ENCODE results near the gene CAV2. TPM values are rescaled to one million over a fixed set of nuclear protein-coding genes. Genes with fewer than 3 reads are reported as not detected.

Gene CAV2
- total and polyA plus RNA-seq, 9 of the 15 experiments (the other 6 are each of a cell fraction or from before 2014, with no cell fraction given), result 16.1 to 137 (median 38.3) TPM

GRCh38 chr7:116525913-116526861, 26.6 kb downstream of the CAV2 start:
- no TSS peak for BruUV-seq (replicated peaks)
- H3K4me3 ChIP-seq, result peak overlapping the region; percentile 50
- no peak overlapping the region for H3K27ac ChIP-seq (ENCODE audit: extremely low read depth, low read depth, low read length)
- no peaks in the 10 kb centered on the region for H3K9me1 ChIP-seq (ENCODE audit: control insufficient read depth, insufficient read depth, low read length)
- no peaks in the 10 kb centered on the region for H4K20me1 ChIP-seq (replicated peaks; ENCODE audit: control insufficient read depth, insufficient read depth, low read length)
- in situ Hi-C loops (cut with MboI) (no loop called here), intact Hi-C loops (cut with micrococcal nuclease) (loop anchor here (1.0 to 2.0 kb wide), 6 partner anchors 25 to 345 kb away; no protein-coding TSS in a partner anchor)
- H3K9ac ChIP-seq (ENCODE audit: insufficient read depth in 1 of 2, low read depth in 2 of 2, low read length in 2 of 2), result peak overlapping the region; percentile 45 to 89; a peak in 3 of 4 replicates
- 1% methylated on average over 76 of the region's 83 CpGs for WGBS (ENCODE audit: insufficient coverage, low coverage, missing lambda C conversion rate)
- peak; percentile 66 for FAIRE-seq
- peak; percentile 88 to 94 (median 94) for DNase-seq (ENCODE audit: extremely low read depth in 1 of 4, low spot score in 3 of 4)
- ChIA-PET CTCF (ENCODE audit: low intra/inter-chr PET ratio) (interaction anchor here (0.6 to 2.3 kb wide), 11 partner anchors 63 to 359 kb away, joined by 3 to 14 read pairs (median 3); no protein-coding TSS in a partner anchor), POLR2A (interaction anchor here (0.5 to 2.1 kb wide), 11 partner anchors 14 to 315 kb away, joined by 3 to 9 read pairs (median 4); partner anchors contain the start of genes CAV2 and TES)
- no peaks in the 10 kb centered on the region for H3K79me2 ChIP-seq (ENCODE audit: control insufficient read depth, insufficient read depth, low read length)
- peaks cover 21 to 24% of the 10 kb centered on the region in 2 experiments for H3K4me1 ChIP-seq (replicated peaks in 1 of 2; ENCODE audit: control insufficient read depth in 2 of 2, insufficient read depth in 2 of 2, low read length in 2 of 2)
- H3K9me3 ChIP-seq (replicated peaks; ENCODE audit: control insufficient read depth, insufficient read depth, low read depth, low read length), result no peaks in the 10 kb centered on the region
- peak overlapping the region; percentile 98 for H3K4me2 ChIP-seq (ENCODE audit: insufficient read depth, low read length)
- H2AFZ ChIP-seq (ENCODE audit: low read depth, low read length), result peak overlapping the region; percentile 93
- ATAC-seq, result peak; percentile 97
- no peaks in the 10 kb centered on the region for H3K36me3 ChIP-seq (ENCODE audit: control insufficient read depth, insufficient read depth, low read length)
- peaks cover 0 to 7% of the 10 kb centered on the region in 2 experiments; a peak in 2 of 5 replicates for H3K27me3 ChIP-seq (ENCODE audit: control insufficient read depth in 2 of 2, insufficient read depth in 2 of 2, low read length in 2 of 2)
- TF ChIP-seq HDAC2 (IDR thresholded peaks at IDR 0.05), result peak; percentile 59; the same call in 1 of the 2 replicates
- TF ChIP-seq CHCHD3 (CRISPR knock-in tag; IDR thresholded peaks at IDR 0.05), result no peak
- TF ChIP-seq HMBOX1 (IDR thresholded peaks at IDR 0.05), result no peak
- TF ChIP-seq ELF4 (CRISPR knock-in tag; IDR thresholded peaks at IDR 0.05), result no peak
- TF ChIP-seq JUN (IDR thresholded peaks at IDR 0.05; ENCODE audit: borderline replicate concordance, low read depth, low read length), result no peak
- peak; percentile 27; the same call in 1 of the 2 replicates for TF ChIP-seq JUN (CRISPR knock-in tag; IDR thresholded peaks at IDR 0.05; ENCODE audit: borderline replicate concordance)
- peak; percentile 43; the same call in 1 of the 2 replicates for TF ChIP-seq HMGXB4 (CRISPR knock-in tag; IDR thresholded peaks at IDR 0.05)
- peak; percentile 98 for TF ChIP-seq GATAD2B (IDR thresholded peaks at IDR 0.05; ENCODE audit: borderline replicate concordance)
- TF ChIP-seq CTCF (IDR thresholded peaks at IDR 0.05 in 2 of 3, conservative IDR thresholded peaks at IDR 0.05 in 1 of 3; ENCODE audit: insufficient read depth in 2 of 3, low read depth in 1 of 3, low read length in 3 of 3), result peak; percentile 77 to 91 (median 80)
- 0 out of 4 replicates have a peak, but pooled peaks of 1 of the 2 experiments have one; percentile 14 for TF ChIP-seq TBL1XR1 (IDR thresholded peaks at IDR 0.05; ENCODE audit: low read length in 2 of 2)
- TF ChIP-seq ZNF24 (IDR thresholded peaks at IDR 0.05), result peak; percentile 70
- no peak for TF ChIP-seq HDAC6 (IDR thresholded peaks at IDR 0.05; ENCODE audit: low read depth, low read length)
- no peak for TF ChIP-seq ZNF282 (CRISPR knock-in tag; IDR thresholded peaks at IDR 0.05)
- 0 out of 2 replicates have a peak, but pooled peaks have one; percentile 42 for TF ChIP-seq ZBTB9 (CRISPR knock-in tag; IDR thresholded peaks at IDR 0.05)

Data from K562 (cell line).